GM12891 (cell line): ENCODE measurements around the gene TLCD2.

Experiments used
- POLR2A ChIP-seq: IDR thresholded peaks from 2 replicates; pipeline ENCODE4 v1.6.1; 2011; ENCODE audit warnings: low read depth, low read length, control low read depth
- TAF1 ChIP-seq: IDR thresholded peaks from 2 replicates; pipeline ENCODE4 v1.6.1; 2011; ENCODE audit warnings: low read depth, low read length, control low read depth

- TF ChIP-seq POLR2A (no peak), TAF1 (no peak)
These were observed 19.8 kb upstream of the TLCD2 start for GRCh38 chr17:1729966-1730325.
